Esophagus squamous epithelium (tissue), 5 donors: Measurements from ENCODE around the gene MB. TPM values are rescaled to one million over a fixed set of nuclear protein-coding genes. Genes with fewer than 3 reads are reported as not detected.

ENCODE experiments used
- DNase-seq: peaks from one replicate; lab custom pipeline; 2025; lab: John Stamatoyannopoulos, UW
- H3K27ac ChIP-seq, 4 donors: fragments of 200-600 bp; sonication (generic); one replicate each; pipeline ENCODE4 v1.5.1; 2016 to 2019; ENCODE audit warnings: mild to moderate bottlenecking in 1 of 4
- H3K27me3 ChIP-seq, 4 donors: fragments of 200-600 bp; sonication (generic); 1 replicate in 3 of 4; 2 replicates in 1 of 4; pipeline versions ENCODE4 v1.5.1 to v1.6.0; 2017 to 2021; ENCODE audit warnings: antibody characterized with exemption in 1 of 4
- H3K36me3 ChIP-seq, 3 donors: fragments of 200-600 bp; sonication (generic); one replicate each; pipeline ENCODE4 v1.5.1; 2016 to 2019
- H3K4me1 ChIP-seq, 3 donors: fragments of 200-600 bp; sonication (generic); one replicate each; pipeline ENCODE4 v1.5.1; 2017 to 2019
- H3K4me3 ChIP-seq, 4 donors: fragments of 200-600 bp; sonication (generic); 1 replicate in 3 of 4; 2 replicates in 1 of 4; pipeline ENCODE4 v1.5.1; 2016 to 2019; ENCODE audit warnings: mild to moderate bottlenecking in 2 of 4, moderate library complexity in 1 of 4
- H3K9me3 ChIP-seq, 3 donors: fragments of 200-600 bp; sonication (generic); one replicate each; pipeline ENCODE4 v1.5.1; 2016 to 2019
- CTCF ChIP-seq, 6 experiments: fragments of 450-650 bp in 4 of 6; fragments of 200-600 bp in 2 of 6; sonication (generic) in 2 of 6; IDR thresholded peaks; one replicate each; pipeline ENCODE4 v1.5.1; 2016 to 2019; ENCODE audit warnings: antibody characterized with exemption in 6 of 6, mild to moderate bottlenecking in 4 of 6, moderate library complexity in 4 of 6
- POLR2A ChIP-seq, 4 donors: fragments of 450-650 bp; IDR thresholded peaks; one replicate each; pipeline ENCODE4 v1.6.1; 2017; ENCODE audit warnings: antibody characterized with exemption in 4 of 4, mild to moderate bottlenecking in 4 of 4, moderate library complexity in 3 of 4
- WGBS, 2 donors: methylation state at CpG; one replicate each; pipeline ENCODE4 v1.1.5; 2018; 5-methylcytosine and 5-hydroxymethylcytosine counted together
- intact Hi-C: fragments of 100-400 bp; cut with DNase I; formaldehyde crosslinking; loops from one replicate; pipeline ENCODE4 v1.15.0; 2022
- total RNA-seq, 4 donors: library from RNA; depleted of rRNA; stranded (reverse); fragments of >200 nt; gene quantifications; one replicate each; pipeline ENCODE4 v1.1.0, GENCODE V29; 2016
- donor health status: DM: yes; HTN: yes; CAD: no.

The MB gene
- total RNA-seq, 4 donors from 2014 or later, result 0.44 to 11.8 (median 5.4) TPM; not detected in 1

DNA sequence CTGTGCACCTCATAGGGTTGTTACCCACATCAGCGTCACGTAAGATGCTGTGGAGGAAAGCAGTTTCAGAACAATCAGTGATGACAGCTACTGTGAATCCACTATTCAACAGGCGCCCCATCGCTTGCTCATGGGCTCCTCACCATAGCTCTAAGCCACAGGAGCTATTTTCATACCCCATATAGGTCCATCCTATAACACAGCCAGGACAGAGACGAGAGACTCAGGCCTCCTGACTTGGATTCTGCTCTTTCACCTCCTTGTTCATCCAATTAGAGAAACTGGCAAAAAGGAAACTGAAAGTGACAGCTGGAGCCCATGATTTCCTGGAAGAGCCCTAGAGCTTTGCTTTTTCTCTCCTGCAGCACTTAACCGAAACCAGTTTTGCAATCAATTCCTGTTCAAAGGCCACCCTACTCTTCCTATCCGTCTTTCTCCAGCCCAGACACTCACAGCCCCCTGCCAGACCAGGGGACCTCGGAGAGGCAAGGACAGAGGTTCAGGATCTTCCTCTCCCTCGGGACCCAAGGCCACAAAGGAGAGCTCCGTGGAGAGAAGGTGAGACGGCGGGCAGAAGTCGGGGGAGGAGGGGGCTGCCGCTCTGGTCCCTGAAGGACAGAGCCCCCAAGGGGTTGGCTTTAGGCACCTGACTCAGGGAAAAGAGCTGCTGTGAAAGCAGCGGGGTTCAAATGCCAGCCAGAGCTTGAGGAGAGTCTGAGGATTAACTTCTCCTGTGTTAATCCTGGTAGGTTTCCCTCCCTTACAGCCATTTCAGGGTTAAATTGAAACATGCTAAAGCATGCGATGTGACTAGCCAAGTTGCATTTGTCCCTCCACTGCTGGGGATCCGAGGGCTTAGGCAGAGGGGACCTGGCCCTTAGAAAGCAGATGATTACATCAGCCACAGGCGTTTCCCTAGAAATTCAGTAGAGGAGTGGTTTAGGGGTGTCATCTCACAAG is 31.2 kb upstream of the MB start, which contains the start of gene APOL6:
Gene APOL6 (plus strand): TSS at position 381 of the 960 bp plus-strand sequence. CDS start 7,980 bp downstream, outside the sequence.
- H3K9me3 ChIP-seq, result no peaks in the 10 kb centered on the region
- DNase-seq, result no peak
- 0 to 6% methylated on average over 10 of the region's 18 CpGs for WGBS, 2 donors
- TF ChIP-seq POLR2A (IDR thresholded peaks at IDR 0.05) (peak in 2 of 4 donors; percentile 29 to 42), CTCF (IDR thresholded peaks at IDR 0.05) (peak in 1 of 6 experiments; percentile 7)
- H3K36me3 ChIP-seq, result peaks cover 0 to 8% (median 0%) of the 10 kb centered on the region in 3 donors
- peaks cover 6 to 57% (median 25%) of the 10 kb centered on the region in 3 donors for H3K4me1 ChIP-seq
- peak within 1 kb of the TSS; percentile 90 to 98 (median 96) for H3K27ac ChIP-seq
- H3K27me3 ChIP-seq, result no peaks in the 10 kb centered on the region
- intact Hi-C loops, result no loop called here
- peak within 1 kb of the TSS; percentile 56 to 88 (median 70) for H3K4me3 ChIP-seq

DNA sequence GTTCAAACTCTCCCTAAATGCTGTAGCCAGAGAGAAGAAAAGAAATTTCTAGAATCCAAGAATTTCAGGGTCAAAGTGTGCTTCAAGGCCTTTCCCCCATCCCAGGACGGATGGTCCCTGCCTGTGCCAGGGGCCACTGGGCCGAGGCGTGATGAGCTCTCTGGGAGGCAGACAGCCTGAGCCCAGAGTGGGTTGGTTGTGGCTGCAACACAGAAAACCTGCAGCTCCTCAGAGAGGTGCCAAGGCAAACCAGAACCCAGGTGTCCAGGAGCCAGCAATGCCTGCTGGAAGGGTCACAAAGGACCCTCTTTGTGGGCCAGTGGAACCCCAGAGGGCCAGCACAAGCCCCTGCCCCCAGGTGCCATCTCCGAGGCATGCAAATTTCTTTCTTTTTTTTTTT is 28.5 kb upstream of the MB start:
- H3K4me1 ChIP-seq, result peaks cover 9 to 62% (median 30%) of the 10 kb centered on the region in 3 donors
- H3K36me3 ChIP-seq, result no peaks in the 10 kb centered on the region
- H3K27me3 ChIP-seq, result no peaks in the 10 kb centered on the region
- 86 to 89% methylated on average over 1 to 4 of the region's 4 CpGs for WGBS, 2 donors
- no peak for DNase-seq
- intact Hi-C loops, result no loop called here
- H3K4me3 ChIP-seq, result no peak overlapping the region
- TF ChIP-seq POLR2A (IDR thresholded peaks at IDR 0.05) (no peak), CTCF (IDR thresholded peaks at IDR 0.05) (no peak)
- no peaks in the 10 kb centered on the region for H3K9me3 ChIP-seq
- H3K27ac ChIP-seq, result no peak overlapping the region

DNA sequence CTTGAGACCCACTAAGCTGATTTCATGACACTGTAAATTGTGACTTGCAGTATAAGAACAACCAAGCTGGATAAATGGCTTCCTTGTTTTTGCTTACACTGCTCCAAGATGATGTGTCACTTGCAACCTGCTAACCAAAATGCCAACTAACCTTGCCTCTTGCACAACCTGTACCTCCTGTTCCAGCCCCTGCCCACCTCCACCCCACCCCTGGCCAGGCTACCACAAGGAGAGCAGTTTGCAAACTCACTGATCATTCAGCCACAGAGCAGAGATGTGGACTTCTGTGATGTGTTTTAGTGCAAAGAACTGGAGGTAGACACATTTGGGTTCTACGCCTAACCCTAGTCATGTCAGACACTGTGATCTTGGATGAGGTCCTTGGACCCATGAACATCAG is 26.9 kb upstream of the MB start:
- no peak for TF ChIP-seq POLR2A (IDR thresholded peaks at IDR 0.05)
- TF ChIP-seq CTCF (IDR thresholded peaks at IDR 0.05), result no peak
- Histone ChIP-seq H3K9me3 (no peaks in the 10 kb centered on the region), H3K27ac (peak overlapping the region; percentile 9 to 56 (median 44)), H3K36me3 (no peaks in the 10 kb centered on the region), H3K4me1 (peaks cover 9 to 49% (median 19%) of the 10 kb centered on the region in 3 donors), H3K27me3 (no peaks in the 10 kb centered on the region), H3K4me3 (no peak overlapping the region)
- 91 to 100% methylated on average over 1 of the region's 1 CpG for WGBS, 2 donors
- intact Hi-C loops, result loop anchor here (5.0 kb wide), 1 partner anchor 283 kb away; no protein-coding TSS in a partner anchor
- no peak for DNase-seq

DNA sequence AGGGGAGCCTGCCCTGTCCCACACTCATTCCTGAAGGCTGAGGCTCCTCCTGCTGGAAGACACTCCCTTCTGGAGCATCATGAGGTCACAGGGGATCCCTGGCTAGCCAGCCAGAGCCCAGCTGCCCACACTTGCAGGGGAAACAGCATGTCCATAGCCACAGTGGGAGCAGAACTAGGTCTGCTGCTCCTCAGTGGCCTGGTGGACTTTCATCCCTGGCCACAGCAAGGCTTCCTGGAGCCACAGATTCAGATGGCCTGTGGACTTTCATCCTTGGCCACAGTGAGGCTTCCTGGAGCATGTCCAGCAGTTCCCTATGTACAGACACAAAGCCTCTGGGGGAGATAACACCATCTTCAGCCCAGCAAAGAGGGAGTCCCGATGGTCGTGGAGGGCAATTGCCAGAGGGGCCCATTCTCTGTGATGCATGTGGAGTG is 25.2 kb upstream of the MB start:
- WGBS, 2 donors, result 100% methylated on average over 2 of the region's 2 CpGs; no CpG with 5 or more reads in 1 of the 2 donors
- Histone ChIP-seq H3K4me3 (no peak overlapping the region), H3K9me3 (no peaks in the 10 kb centered on the region), H3K4me1 (peaks cover 15 to 54% (median 28%) of the 10 kb centered on the region in 3 donors), H3K27ac (peak overlapping the region in 1 of 4 donors; percentile 56), H3K36me3 (no peaks in the 10 kb centered on the region), H3K27me3 (no peaks in the 10 kb centered on the region)
- intact Hi-C loops, result loop anchor here (5.0 kb wide), 1 partner anchor 285 kb away; no protein-coding TSS in a partner anchor
- no peak for DNase-seq
- no peak for TF ChIP-seq CTCF (IDR thresholded peaks at IDR 0.05)
- TF ChIP-seq POLR2A (IDR thresholded peaks at IDR 0.05), result no peak
